IPS-18c (cell line): Measurements from ENCODE around the gene DNAH6.

Experiments used
- H3K4me3 ChIP-seq: 2 replicates; pipeline ENCODE4 v1.7.0; 2013; ENCODE audit warnings: low read depth, mild to moderate bottlenecking, low read length, moderate library complexity; ENCODE audit not compliant: insufficient read depth
- H3K9me3 ChIP-seq: one replicate; pipeline ENCODE4 v1.6.1; 2013; ENCODE audit warnings: mild to moderate bottlenecking, low read length, moderate library complexity; ENCODE audit not compliant: control insufficient read depth, insufficient read depth

The DNAH6 gene

DNA sequence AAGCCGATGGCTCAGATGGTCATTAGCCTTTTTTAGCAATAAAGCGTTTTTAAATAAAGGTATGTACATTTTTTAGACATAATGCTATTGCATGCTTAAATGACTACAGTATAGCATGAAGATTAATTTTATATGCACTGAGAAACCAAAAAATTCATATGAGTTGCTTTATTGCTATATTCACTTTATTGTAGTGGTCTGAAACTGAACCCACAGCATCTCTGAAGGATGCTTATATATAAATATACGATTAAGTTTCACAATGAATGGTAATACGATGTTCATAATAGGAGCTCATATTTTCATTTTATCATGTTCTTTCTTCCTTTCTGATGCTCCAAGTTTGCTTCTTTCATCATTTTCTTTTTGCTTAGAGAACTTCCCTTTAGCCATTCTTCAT, 132.8 kb downstream of the DNAH6 start:
- no peak overlapping the region for H3K4me3 ChIP-seq

DNA sequence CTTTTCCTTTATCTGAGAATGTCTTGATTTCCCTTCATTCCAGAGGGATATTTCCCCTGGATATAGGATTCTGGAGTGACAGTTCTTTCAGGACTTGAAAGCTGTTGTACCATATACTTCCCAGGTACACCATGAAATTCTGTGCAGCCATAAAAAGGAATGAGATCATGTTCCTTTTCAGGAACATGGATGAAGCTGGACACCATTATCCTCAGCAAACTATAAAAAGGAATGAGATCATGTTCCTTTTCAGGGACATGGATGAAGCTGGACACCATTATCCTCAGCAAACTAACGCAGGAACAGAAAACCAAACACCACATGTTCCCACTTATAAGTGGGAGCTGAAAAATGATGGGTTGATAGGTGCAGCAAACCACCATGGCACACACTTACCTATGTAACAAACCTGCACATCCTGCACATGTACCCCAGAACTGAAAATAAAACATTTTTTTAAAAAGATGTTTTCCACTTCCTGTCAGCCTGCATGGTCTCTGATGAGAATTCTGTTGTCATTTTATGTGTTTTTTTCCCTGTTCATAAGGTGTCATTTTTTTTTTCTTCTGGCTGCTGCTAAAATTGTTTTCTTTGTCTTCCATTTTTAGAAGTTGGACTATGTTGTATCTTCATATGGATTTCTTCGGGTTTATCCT, 133.3 kb downstream of the DNAH6 start:
- H3K9me3 ChIP-seq = no peaks in the 10 kb centered on the region

More for the DNA sequence above, 132.8 kb downstream of the DNAH6 start:
- H3K9me3 ChIP-seq = no peaks in the 10 kb centered on the region

GRCh38 chr2:84652431-84652830, 136.1 kb downstream of the DNAH6 start:
- Histone ChIP-seq H3K9me3 (no peaks in the 10 kb centered on the region), H3K4me3 (no peak overlapping the region)

More for the DNA sequence above, 133.3 kb downstream of the DNAH6 start:
- no peak overlapping the region for H3K4me3 ChIP-seq

- Histone ChIP-seq H3K9me3 (no peaks in the 10 kb centered on the region), H3K4me3 (no peak overlapping the region)
Observed at GRCh38 chr2:84653302-84653701, 137.0 kb downstream of the DNAH6 start.

- no peaks in the 10 kb centered on the region for H3K9me3 ChIP-seq
- no peak overlapping the region for H3K4me3 ChIP-seq
Observed at GRCh38 chr2:84654414-84654813, 138.1 kb downstream of the DNAH6 start.

- Histone ChIP-seq H3K9me3 (no peaks in the 10 kb centered on the region), H3K4me3 (no peak overlapping the region)
Observed at GRCh38 chr2:84669122-84669521, 152.8 kb downstream of the DNAH6 start.

GRCh38 chr2:84674099-84674498, 157.8 kb downstream of the DNAH6 start:
- no peaks in the 10 kb centered on the region for H3K9me3 ChIP-seq
- H3K4me3 ChIP-seq = no peak overlapping the region

GRCh38 chr2:84674586-84674985, 158.3 kb downstream of the DNAH6 start:
- no peaks in the 10 kb centered on the region for H3K9me3 ChIP-seq
- no peak overlapping the region for H3K4me3 ChIP-seq

DNA sequence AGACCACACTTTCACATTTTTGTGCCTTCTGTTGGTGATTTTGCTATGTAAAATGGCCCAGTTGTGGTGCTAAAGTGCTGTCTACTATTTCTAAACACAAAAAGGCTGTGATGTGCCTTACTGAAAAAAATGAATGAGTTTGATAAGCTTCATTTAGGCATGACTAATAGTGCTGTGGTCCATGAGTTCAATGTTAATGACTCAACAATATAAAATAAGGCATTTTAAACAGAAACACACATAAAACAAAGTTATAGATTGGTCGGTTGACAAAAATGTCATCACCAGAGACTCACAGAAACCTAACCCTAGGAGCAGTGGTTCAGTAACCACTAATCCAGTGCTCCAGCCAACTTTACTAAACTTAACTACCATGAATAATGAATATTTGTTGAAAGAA, 160.0 kb downstream of the DNAH6 start:
- peaks cover 2% of the 10 kb centered on the region for H3K9me3 ChIP-seq
- no peak overlapping the region for H3K4me3 ChIP-seq

- H3K4me3 ChIP-seq = no peak overlapping the region
- peaks cover 2% of the 10 kb centered on the region for H3K9me3 ChIP-seq
Observed at GRCh38 chr2:84678214-84678613, 161.9 kb downstream of the DNAH6 start.

DNA sequence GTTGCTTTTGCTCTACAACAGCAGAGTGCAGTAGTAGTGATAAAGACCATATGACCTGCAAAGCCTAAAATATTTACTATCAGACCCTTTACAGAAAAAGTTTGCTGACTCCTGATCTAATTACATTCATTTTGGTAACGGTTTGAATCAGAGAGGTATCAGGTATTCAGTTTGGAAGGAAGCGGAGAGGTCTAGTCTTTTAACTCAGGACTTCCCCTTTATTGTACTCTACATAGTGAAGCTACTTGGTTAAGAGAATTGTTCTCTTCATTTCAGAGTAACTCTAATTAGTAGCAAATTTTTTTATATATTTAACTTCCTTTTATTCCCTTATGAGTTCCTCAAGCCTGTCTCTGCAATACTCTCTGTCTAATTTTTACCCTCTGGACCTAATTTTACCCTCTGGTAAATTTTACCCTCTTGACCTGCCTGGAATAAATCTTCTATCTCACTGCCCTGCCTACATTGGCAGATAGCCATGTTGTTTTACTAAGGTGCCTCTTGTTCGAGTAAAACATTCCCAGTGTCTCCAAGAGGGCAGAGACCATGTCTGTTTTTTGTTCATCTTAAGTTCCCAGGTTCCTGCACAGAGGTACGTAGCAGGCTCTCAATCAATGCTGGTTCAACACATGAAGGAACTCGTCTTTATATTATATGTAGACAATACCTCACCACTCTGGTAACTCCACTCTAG, 170.6 kb downstream of the DNAH6 start:
- Histone ChIP-seq H3K4me3 (no peak overlapping the region), H3K9me3 (no peaks in the 10 kb centered on the region)

DNA sequence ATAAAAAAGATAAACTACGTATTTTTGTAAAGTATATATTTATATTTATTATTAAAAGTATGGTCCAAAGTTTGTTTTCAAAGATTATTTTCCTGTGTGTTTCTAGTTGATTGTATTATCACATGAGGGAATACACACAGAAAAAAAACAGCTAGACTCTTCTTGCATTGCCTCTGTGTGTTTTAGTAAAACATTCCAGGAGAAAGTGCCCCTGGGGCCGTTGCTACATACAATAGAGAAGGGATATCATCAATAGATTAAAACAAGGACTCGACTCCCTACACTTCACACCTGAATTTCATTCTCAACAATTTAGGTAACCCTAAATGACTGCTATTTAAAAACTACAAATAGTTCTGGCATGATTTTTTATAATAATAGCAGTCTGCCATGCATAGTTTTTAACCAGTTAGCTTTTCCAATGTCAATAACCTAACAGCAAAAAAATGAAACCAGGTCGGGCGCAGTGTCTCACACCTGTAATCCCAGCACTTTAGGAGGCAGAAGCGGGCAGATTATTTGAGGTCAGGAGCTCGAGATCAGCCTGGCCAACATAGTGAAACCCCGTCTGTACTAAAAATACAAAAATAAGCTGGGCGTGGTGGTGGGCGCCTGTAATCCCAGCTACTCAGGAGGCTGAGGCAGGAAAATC, 171.3 kb downstream of the DNAH6 start:
- Histone ChIP-seq H3K9me3 (no peaks in the 10 kb centered on the region), H3K4me3 (no peak overlapping the region)

- Histone ChIP-seq H3K4me3 (no peak overlapping the region), H3K9me3 (no peaks in the 10 kb centered on the region)
Observed at GRCh38 chr2:84690225-84690624, 173.9 kb downstream of the DNAH6 start.

GRCh38 chr2:84694088-84694622, 177.9 kb downstream of the DNAH6 start:
- Histone ChIP-seq H3K9me3 (no peaks in the 10 kb centered on the region), H3K4me3 (no peak overlapping the region)

DNA sequence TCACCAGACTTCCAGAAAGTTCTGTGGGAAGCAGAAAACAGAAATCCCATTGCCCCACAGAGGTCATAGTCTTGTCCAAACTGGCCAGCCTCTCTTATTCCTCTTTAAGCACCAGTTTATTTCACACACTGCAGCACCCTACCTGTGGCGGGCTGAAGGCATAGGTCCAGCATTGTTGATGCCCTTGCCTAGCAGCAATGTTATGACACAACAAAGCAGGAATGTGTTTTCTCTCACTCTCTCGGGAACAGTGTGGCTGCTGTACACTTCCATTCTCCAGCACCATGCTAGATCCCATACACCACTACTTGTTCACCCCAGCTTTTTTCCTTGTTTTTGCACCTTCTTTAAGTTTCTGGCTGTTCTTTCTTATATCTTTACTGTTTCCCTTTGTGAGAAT, 181.6 kb downstream of the DNAH6 start:
- H3K4me3 ChIP-seq = no peak overlapping the region
- H3K9me3 ChIP-seq = no peaks in the 10 kb centered on the region

DNA sequence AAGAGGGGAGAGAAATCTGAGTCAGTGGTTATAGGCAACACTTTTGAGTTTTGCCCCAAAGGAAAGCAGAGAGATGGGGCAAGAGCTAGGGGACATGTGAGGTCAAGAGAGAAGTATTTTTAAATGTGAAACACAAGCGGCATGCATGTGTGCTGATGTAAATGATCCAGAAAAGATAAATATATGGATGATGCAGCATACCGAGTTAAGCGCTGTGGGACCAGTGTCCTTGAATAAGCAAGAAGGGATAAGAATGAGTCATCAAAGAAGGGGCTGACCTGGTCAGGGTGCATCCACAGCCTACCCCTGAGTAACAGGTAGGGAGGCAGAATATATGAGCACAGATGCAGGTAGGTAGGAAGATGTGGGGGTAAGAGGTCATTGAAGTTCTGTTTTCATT, 183.7 kb downstream of the DNAH6 start:
- no peak overlapping the region for H3K4me3 ChIP-seq
- no peaks in the 10 kb centered on the region for H3K9me3 ChIP-seq

DNA sequence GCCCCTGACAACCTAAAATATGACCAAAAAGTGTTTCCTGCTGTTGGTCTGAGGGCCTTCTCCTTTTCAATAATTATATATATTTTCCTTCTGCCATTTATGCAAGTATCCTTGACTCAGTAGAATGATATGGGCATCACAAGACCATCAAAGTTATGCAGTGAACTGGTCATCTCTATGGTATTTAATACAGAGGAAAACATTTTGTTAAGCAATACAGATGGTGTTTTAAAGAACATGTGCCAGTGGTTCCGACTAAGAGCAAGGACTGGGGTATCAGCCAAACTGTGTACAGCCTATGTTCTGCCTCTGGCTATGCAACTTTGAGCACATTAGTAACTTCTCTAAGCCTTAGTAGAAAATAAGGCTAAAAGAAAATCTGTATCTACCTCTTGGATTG, 185.6 kb downstream of the DNAH6 start:
- Histone ChIP-seq H3K4me3 (no peak overlapping the region), H3K9me3 (no peaks in the 10 kb centered on the region)

GRCh38 chr2:84702941-84703340, 186.6 kb downstream of the DNAH6 start:
- H3K9me3 ChIP-seq = no peaks in the 10 kb centered on the region
- no peak overlapping the region for H3K4me3 ChIP-seq
